NCI-H128 (cell line): Measurements from ENCODE around the gene ITGB2.
A peak's percentile ranks its signal among the peaks of the same experiment; 100 is the strongest.
"Not testable (repeated sequence)": the region's sequence is repeated elsewhere in the genome, so short reads cannot be mapped to it uniquely, and the experiment has no call there.

Source experiments
- DNase-seq: peaks from one replicate; lab custom pipeline; 2025; ENCODE audit not compliant: unreplicated experiment; lab: John Stamatoyannopoulos, UW

ITGB2 gene

GRCh38 chr21:44887126-44887806 is 33.4 kb downstream of the ITGB2 start:
- no peak for DNase-seq

GRCh38 chr21:44886113-44887075 is 34.3 kb downstream of the ITGB2 start:
- no peak for DNase-seq

GRCh38 chr21:44885615-44886014 is 35.1 kb downstream of the ITGB2 start:
- DNase-seq, result no peak

GRCh38 chr21:44884097-44884496 is 36.6 kb downstream of the ITGB2 start:
- DNase-seq, result no peak

GRCh38 chr21:44883250-44883649 is 37.4 kb downstream of the ITGB2 start:
- no peak for DNase-seq

GRCh38 chr21:44881198-44881872 is 39.4 kb downstream of the ITGB2 start:
- no peak for DNase-seq

- DNase-seq, result no peak
These were observed 40.1 kb downstream of the ITGB2 start for GRCh38 chr21:44880405-44881197.

GRCh38 chr21:44879238-44879637 is 41.5 kb downstream of the ITGB2 start:
- DNase-seq, result not testable (repeated sequence)

- no peak for DNase-seq
These were observed 42.4 kb downstream of the ITGB2 start for GRCh38 chr21:44878053-44878982.

- DNase-seq, result no peak
These were observed 43.7 kb downstream of the ITGB2 start for GRCh38 chr21:44876849-44877575.

GRCh38 chr21:44875316-44875700 is 45.4 kb downstream of the ITGB2 start:
- no peak for DNase-seq

- no peak for DNase-seq
These were observed 46.0 kb downstream of the ITGB2 start for GRCh38 chr21:44874497-44875315.

GRCh38 chr21:44874240-44874496 is 46.5 kb downstream of the ITGB2 start:
- DNase-seq, result no peak

- peak; percentile 96 for DNase-seq
These were observed 47.1 kb downstream of the ITGB2 start, which contains the start of gene PTTG1IP for GRCh38 chr21:44873356-44874239. TSS of gene PTTG1IP (minus strand) at chr21:44873690. CDS start at chr21:44873616, 74 bp downstream.

GRCh38 chr21:44872649-44873355 is 47.9 kb downstream of the ITGB2 start:
- no peak for DNase-seq

- DNase-seq, result no peak
These were observed 48.4 kb downstream of the ITGB2 start for GRCh38 chr21:44872323-44872648.
